Colonic mucosa (tissue), 4 donors: ENCODE data around the gene NR2E3. TPM values are rescaled to one million over a fixed set of nuclear protein-coding genes. Genes with fewer than 3 reads are reported as not detected.

Source experiments
- DNase-seq: peaks from one replicate; pipeline ENCODE4 v3.0.0-alpha.2; 2020
- H3K27ac ChIP-seq: fragments of 200-600 bp; one replicate; pipeline ENCODE4 v1.8.0; 2021
- H3K27me3 ChIP-seq: fragments of 200-600 bp; one replicate; pipeline ENCODE4 v1.8.0; 2021
- H3K36me3 ChIP-seq: fragments of 200-600 bp; one replicate; pipeline ENCODE4 v1.8.0; 2021
- H3K4me1 ChIP-seq: fragments of 200-600 bp; one replicate; pipeline ENCODE4 v1.8.0; 2021; ENCODE audit warnings: mild to moderate bottlenecking
- H3K4me3 ChIP-seq: fragments of 200-600 bp; one replicate; pipeline ENCODE4 v1.8.0; 2021
- H3K9ac ChIP-seq, 2 donors: one replicate each; pipeline ENCODE4 v1.7.0; 2013; ENCODE audit warnings: control low read depth in 2 of 2, low read depth in 2 of 2, low read length in 2 of 2
- H3K9me3 ChIP-seq: fragments of 200-600 bp; one replicate; pipeline ENCODE4 v1.8.0; 2021
- CTCF ChIP-seq: fragments of 200-600 bp; IDR thresholded peaks from one replicate; pipeline ENCODE4 v1.8.0; 2022; ENCODE audit warnings: antibody characterized with exemption, mild to moderate bottlenecking
- intact Hi-C: fragments of 100-400 bp; cut with DNase I; formaldehyde crosslinking; loops from one replicate; pipeline ENCODE4 v1.14.1; 2022
- total RNA-seq, 2 donors: library from RNA; stranded (reverse); fragmentation: NEBNext Ultra II Directional in 1 of 2; extraction: Animal tissue kit (Norgen Biotek cat#: 25700) in 1 of 2; gene quantifications; one replicate each; pipeline ENCODE4 v1.2.1, GENCODE V29; 2021
- donor health status: healthy.
- donor health status: DM: no; HTN: no; CAD: no.
- donor health status: DM: no; HTN: no; CAD: no.

The NR2E3 gene
- total RNA-seq, 2 donors from 2014 or later = 0.35 to 0.64 TPM

GRCh38 chr15:71812966-71813722 lies 2.8 kb downstream of the NR2E3 start:
- no peak overlapping the region for H3K4me3 ChIP-seq
- H3K4me1 ChIP-seq = no peaks in the 10 kb centered on the region
- H3K9ac ChIP-seq = no peak overlapping the region
- no peak overlapping the region for H3K27ac ChIP-seq
- no peaks in the 10 kb centered on the region for H3K36me3 ChIP-seq
- no peaks in the 10 kb centered on the region for H3K27me3 ChIP-seq
- TF ChIP-seq CTCF = no peak
- intact Hi-C loops = no loop called here
- no peak for DNase-seq
- no peaks in the 10 kb centered on the region for H3K9me3 ChIP-seq

DNA sequence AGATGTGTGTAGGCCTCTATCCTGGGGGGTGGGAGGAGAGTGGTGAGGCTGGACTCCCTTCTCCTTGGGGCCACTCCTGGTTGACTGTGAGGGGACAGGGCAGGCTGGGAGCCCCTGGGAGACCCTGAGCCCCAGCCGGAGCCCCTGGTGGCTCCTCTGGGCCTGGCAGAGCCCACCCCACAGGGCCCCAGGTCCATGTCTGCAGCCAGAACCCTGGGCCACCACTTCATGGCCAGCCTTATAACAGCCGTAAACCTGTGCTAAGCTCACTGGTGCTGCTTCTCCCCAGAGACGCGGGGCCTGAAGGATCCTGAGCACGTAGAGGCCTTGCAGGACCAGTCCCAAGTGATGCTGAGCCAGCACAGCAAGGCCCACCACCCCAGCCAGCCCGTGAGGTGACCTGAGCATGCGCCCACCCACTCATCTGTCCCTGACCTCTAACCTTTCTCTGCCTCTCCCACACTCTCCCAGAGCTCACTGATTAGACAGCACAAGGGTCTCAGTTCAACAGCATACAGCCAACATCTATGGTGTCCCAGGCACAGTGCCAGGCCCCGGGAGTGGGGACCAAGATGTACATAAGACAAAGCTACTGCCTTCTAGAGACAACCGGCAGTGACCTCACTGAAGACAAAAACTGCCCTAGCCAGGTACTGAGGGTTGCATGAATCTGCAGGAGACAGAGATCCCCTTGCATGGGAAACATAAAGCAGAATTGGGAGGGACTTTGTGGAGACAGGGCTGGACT lies 3.5 kb downstream of the NR2E3 start:
- Histone ChIP-seq H3K4me1 (no peaks in the 10 kb centered on the region), H3K36me3 (no peaks in the 10 kb centered on the region), H3K4me3 (no peak overlapping the region), H3K9me3 (no peaks in the 10 kb centered on the region), H3K9ac (no peak overlapping the region), H3K27ac (no peak overlapping the region), H3K27me3 (no peaks in the 10 kb centered on the region)
- TF ChIP-seq CTCF = no peak
- DNase-seq = no peak
- intact Hi-C loops = no loop called here

- no peaks in the 10 kb centered on the region for H3K27me3 ChIP-seq
- H3K4me1 ChIP-seq = no peaks in the 10 kb centered on the region
- H3K27ac ChIP-seq = no peak overlapping the region
- no peak overlapping the region for H3K4me3 ChIP-seq
- H3K36me3 ChIP-seq = no peaks in the 10 kb centered on the region
- TF ChIP-seq CTCF = no peak
- H3K9ac ChIP-seq = no peak overlapping the region
- DNase-seq = no peak
- intact Hi-C loops = no loop called here
- no peaks in the 10 kb centered on the region for H3K9me3 ChIP-seq
These were observed 4.9 kb downstream of the NR2E3 start for GRCh38 chr15:71815301-71815700.

- Histone ChIP-seq H3K4me3 (no peak overlapping the region), H3K27me3 (no peaks in the 10 kb centered on the region), H3K9ac (no peak overlapping the region), H3K36me3 (no peaks in the 10 kb centered on the region), H3K27ac (no peak overlapping the region), H3K4me1 (no peaks in the 10 kb centered on the region), H3K9me3 (no peaks in the 10 kb centered on the region)
- TF ChIP-seq CTCF = no peak
- intact Hi-C loops = no loop called here
- no peak for DNase-seq
These were observed 7.0 kb downstream of the NR2E3 start for GRCh38 chr15:71817351-71817750.

DNA sequence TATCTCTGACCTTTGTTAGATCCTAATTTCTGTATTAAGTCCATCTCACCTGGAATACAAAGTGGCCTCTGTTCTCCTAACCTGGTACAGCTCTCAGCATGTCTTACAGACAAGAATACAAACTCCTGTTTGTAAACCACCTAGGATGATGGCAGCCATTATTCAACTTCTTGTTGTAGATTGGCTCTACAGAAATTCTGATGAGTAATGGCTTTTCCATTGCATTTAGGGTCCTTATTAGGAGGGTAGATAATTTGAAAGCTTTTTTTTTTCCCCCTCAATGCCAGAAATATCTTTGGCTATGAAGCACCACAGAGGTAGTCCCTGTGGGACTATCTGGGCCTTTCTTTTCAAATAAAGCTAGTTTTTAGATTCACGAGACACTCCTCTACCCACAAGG lies 9.8 kb downstream of the NR2E3 start:
- no peaks in the 10 kb centered on the region for H3K36me3 ChIP-seq
- no peak for DNase-seq
- H3K27me3 ChIP-seq = no peaks in the 10 kb centered on the region
- intact Hi-C loops = no loop called here
- H3K4me3 ChIP-seq = no peak overlapping the region
- H3K4me1 ChIP-seq = no peaks in the 10 kb centered on the region
- no peak overlapping the region for H3K9ac ChIP-seq
- TF ChIP-seq CTCF = no peak
- H3K9me3 ChIP-seq = no peaks in the 10 kb centered on the region
- H3K27ac ChIP-seq = no peak overlapping the region
